Parathyroid adenoma (tissue), 2 donors: Measurements from ENCODE around the gene LASP1.

ENCODE experiments used
- H2AFZ ChIP-seq: fragments of 300-600 bp; sonication (generic); one replicate; pipeline ENCODE4 v1.7.0; 2017; ENCODE audit warnings: antibody characterized with exemption, mild to moderate bottlenecking
- H3K27ac ChIP-seq: fragments of 300-600 bp; sonication (generic); one replicate; pipeline ENCODE4 v1.7.0; 2017
- H3K27me3 ChIP-seq: fragments of 300-600 bp; sonication (generic); one replicate; pipeline ENCODE4 v1.7.0; 2017; ENCODE audit warnings: low read length; ENCODE audit not compliant: control insufficient read depth, insufficient read depth
- H3K36me3 ChIP-seq: fragments of 300-600 bp; sonication (generic); one replicate; pipeline ENCODE4 v1.7.0; 2017; ENCODE audit warnings: low read length; ENCODE audit not compliant: control insufficient read depth, insufficient read depth
- H3K4me1 ChIP-seq: fragments of 300-600 bp; sonication (generic); one replicate; pipeline ENCODE4 v1.7.0; 2017; ENCODE audit warnings: control low read depth
- H3K4me2 ChIP-seq: fragments of 300-600 bp; sonication (generic); one replicate; pipeline ENCODE4 v1.7.0; 2017; ENCODE audit warnings: low read length
- H3K4me3 ChIP-seq: fragments of 300-600 bp; sonication (generic); one replicate; pipeline ENCODE4 v1.7.0; 2017; ENCODE audit warnings: low read depth, low read length
- H3K79me2 ChIP-seq: fragments of 300-600 bp; sonication (generic); one replicate; pipeline ENCODE4 v1.7.0; 2017; ENCODE audit warnings: control low read depth
- H3K9ac ChIP-seq: fragments of 300-600 bp; sonication (generic); one replicate; pipeline ENCODE4 v1.7.0; 2017; ENCODE audit warnings: mild to moderate bottlenecking
- H3K9me3 ChIP-seq: fragments of 300-600 bp; sonication (generic); one replicate; pipeline ENCODE4 v1.7.0; 2017; ENCODE audit warnings: low read length; ENCODE audit not compliant: control insufficient read depth
- TF ChIP-seq, protein P1 (sequence below): fragments of 300-600 bp; sonication (generic); IDR thresholded peaks from one replicate; pipeline ENCODE4 v1.7.0; 2017; ENCODE audit warnings: antibody characterized with exemption, mild to moderate bottlenecking
- donor health status: primary hyperparathyroidism.

The LASP1 gene

GRCh38 chr17:38871247-38872015 lies 1.6 kb downstream of the LASP1 start:
- Histone ChIP-seq H3K9ac (no peak overlapping the region), H3K27me3 (no peaks in the 10 kb centered on the region), H3K4me1 (peaks cover 17% of the 10 kb centered on the region), H3K27ac (peak overlapping the region; percentile 56), H3K9me3 (no peaks in the 10 kb centered on the region), H3K4me3 (peak overlapping the region; percentile 99), H3K36me3 (no peaks in the 10 kb centered on the region), H3K79me2 (peaks cover 16% of the 10 kb centered on the region), H2AFZ (peak overlapping the region; percentile 34), H3K4me2 (peak overlapping the region; percentile 86)
- TF ChIP-seq, protein P1, sequence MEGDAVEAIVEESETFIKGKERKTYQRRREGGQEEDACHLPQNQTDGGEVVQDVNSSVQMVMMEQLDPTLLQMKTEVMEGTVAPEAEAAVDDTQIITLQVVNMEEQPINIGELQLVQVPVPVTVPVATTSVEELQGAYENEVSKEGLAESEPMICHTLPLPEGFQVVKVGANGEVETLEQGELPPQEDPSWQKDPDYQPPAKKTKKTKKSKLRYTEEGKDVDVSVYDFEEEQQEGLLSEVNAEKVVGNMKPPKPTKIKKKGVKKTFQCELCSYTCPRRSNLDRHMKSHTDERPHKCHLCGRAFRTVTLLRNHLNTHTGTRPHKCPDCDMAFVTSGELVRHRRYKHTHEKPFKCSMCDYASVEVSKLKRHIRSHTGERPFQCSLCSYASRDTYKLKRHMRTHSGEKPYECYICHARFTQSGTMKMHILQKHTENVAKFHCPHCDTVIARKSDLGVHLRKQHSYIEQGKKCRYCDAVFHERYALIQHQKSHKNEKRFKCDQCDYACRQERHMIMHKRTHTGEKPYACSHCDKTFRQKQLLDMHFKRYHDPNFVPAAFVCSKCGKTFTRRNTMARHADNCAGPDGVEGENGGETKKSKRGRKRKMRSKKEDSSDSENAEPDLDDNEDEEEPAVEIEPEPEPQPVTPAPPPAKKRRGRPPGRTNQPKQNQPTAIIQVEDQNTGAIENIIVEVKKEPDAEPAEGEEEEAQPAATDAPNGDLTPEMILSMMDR = no peak

DNA sequence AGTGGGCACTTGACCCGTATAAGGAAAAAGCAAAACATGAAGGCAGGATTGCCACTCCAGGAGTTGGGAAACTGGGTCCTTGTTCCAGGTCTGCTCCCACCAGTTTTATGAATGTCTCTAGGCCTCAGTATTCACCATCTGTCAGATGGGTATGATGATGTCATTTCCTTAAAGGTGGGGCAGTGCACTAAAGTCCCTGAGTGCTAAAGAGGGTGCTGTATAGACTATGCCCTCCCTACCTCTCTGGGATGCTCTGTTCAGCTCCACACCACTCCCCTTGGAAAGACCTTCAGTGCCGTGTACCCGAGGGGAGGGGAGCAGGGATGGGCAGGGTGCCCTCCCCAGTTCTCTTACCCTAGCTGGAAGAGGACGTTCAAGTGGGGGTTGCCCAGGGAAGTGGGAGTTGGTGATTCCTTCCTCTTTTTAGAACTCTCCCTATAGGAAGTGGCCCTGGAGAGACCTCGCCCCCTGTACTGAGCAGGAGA lies 2.2 kb downstream of the LASP1 start:
- H3K9ac ChIP-seq = no peak overlapping the region
- peak overlapping the region; percentile 86 for H3K4me2 ChIP-seq
- H3K4me3 ChIP-seq = no peak overlapping the region
- H3K4me1 ChIP-seq = peaks cover 17% of the 10 kb centered on the region
- no peaks in the 10 kb centered on the region for H3K36me3 ChIP-seq
- H3K27me3 ChIP-seq = no peaks in the 10 kb centered on the region
- H3K27ac ChIP-seq = peak overlapping the region; percentile 56
- TF ChIP-seq, protein P1 = no peak
- H3K79me2 ChIP-seq = peaks cover 16% of the 10 kb centered on the region
- no peak overlapping the region for H2AFZ ChIP-seq
- no peaks in the 10 kb centered on the region for H3K9me3 ChIP-seq

DNA sequence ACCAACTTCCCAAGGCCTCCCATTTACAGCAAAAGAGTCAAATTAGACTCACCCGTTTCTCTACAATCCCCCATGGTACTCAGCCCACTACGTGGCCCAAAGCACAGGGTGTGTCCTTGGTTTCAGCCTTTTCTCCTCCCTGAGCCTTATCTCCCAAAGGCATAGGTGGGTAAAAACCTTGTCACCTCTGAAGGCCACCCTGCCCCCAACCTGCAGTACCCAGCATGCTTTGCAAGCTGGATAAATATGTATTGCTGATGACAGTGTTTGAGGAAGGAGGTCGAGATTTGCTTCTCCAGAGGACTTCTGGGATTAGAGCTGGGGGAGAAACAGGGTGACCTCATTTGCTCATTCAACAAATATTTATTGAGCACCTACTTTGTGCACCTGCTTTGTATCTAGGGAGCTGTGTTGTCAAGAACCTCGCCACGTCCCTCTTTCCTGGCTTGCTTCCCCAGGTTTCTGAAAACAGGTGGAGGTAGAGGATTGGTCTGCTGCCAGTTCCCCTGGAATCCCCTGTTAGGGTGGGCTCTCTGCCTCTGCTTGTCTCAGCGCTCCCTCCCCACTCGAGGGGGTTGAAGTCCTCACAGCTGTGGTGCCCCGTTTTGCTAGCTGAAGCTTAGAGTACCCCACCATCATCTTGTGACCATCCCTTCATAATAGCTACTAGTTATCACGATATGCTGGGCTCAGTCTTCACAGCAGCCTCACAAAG lies 3.0 kb downstream of the LASP1 start:
- Histone ChIP-seq H3K9ac (no peak overlapping the region), H2AFZ (no peak overlapping the region), H3K36me3 (no peaks in the 10 kb centered on the region), H3K9me3 (no peaks in the 10 kb centered on the region), H3K27ac (peak overlapping the region; percentile 8), H3K4me3 (peak overlapping the region; percentile 9), H3K79me2 (peaks cover 16% of the 10 kb centered on the region), H3K27me3 (no peaks in the 10 kb centered on the region), H3K4me2 (no peak overlapping the region), H3K4me1 (peaks cover 17% of the 10 kb centered on the region)
- TF ChIP-seq, protein P1 = no peak

- Histone ChIP-seq H3K27me3 (no peaks in the 10 kb centered on the region), H3K9ac (no peak overlapping the region), H3K4me1 (peaks cover 17% of the 10 kb centered on the region), H3K79me2 (peaks cover 16% of the 10 kb centered on the region), H3K9me3 (no peaks in the 10 kb centered on the region), H3K4me3 (no peak overlapping the region), H3K36me3 (no peaks in the 10 kb centered on the region), H2AFZ (no peak overlapping the region), H3K27ac (no peak overlapping the region), H3K4me2 (no peak overlapping the region)
- TF ChIP-seq, protein P1 = no peak
Measured at GRCh38 chr17:38873640-38874380, 4.0 kb downstream of the LASP1 start.
